HG03575 (cell line): ENCODE measurements around the gene DLGAP3.
"Not testable (repeated sequence)": the region's sequence is repeated elsewhere in the genome, so short reads cannot be mapped to it uniquely, and the experiment has no call there.

Experiments
- ATAC-seq: cut with Tn5 transposase; IDR thresholded peaks from one replicate; pipeline ENCODE4 v1.9.1; 2021; ENCODE audit not compliant: unreplicated experiment, insufficient number of reproducible peaks, low FRiP score; ENCODE audit errors: extremely low read depth

Gene DLGAP3

GRCh38 chr1:34929497-34929852 is at the start of gene DLGAP3:
Gene DLGAP3, minus strand, starts transcription at chr1:34929650. Its CDS starts 24,267 bp downstream, at chr1:34905383.
- ATAC-seq = no peak

GRCh38 chr1:34978921-34979320 is 49.5 kb upstream of the DLGAP3 start:
- no peak for ATAC-seq

DNA sequence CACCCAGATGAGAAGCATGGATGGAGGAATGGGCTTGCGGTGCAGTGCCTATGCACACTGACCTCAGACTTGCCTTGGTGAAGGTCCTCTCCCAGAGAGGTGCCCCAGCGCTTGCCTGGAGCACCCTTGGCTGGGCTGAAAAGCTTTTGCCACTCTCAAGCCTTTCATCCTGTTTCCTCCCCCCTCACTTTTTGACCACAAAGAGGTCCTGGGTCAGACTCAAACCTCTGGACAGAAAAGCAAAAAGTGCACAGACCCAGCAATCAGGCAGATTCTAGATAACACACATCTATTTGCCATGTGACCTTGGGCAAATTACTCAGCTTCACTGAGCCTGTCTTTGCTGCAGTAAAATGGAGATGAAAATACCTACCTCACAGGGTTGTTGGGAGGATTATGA is 48.4 kb upstream of the DLGAP3 start:
- no peak for ATAC-seq

GRCh38 chr1:34977210-34977471 is 47.7 kb upstream of the DLGAP3 start:
- no peak for ATAC-seq

DNA sequence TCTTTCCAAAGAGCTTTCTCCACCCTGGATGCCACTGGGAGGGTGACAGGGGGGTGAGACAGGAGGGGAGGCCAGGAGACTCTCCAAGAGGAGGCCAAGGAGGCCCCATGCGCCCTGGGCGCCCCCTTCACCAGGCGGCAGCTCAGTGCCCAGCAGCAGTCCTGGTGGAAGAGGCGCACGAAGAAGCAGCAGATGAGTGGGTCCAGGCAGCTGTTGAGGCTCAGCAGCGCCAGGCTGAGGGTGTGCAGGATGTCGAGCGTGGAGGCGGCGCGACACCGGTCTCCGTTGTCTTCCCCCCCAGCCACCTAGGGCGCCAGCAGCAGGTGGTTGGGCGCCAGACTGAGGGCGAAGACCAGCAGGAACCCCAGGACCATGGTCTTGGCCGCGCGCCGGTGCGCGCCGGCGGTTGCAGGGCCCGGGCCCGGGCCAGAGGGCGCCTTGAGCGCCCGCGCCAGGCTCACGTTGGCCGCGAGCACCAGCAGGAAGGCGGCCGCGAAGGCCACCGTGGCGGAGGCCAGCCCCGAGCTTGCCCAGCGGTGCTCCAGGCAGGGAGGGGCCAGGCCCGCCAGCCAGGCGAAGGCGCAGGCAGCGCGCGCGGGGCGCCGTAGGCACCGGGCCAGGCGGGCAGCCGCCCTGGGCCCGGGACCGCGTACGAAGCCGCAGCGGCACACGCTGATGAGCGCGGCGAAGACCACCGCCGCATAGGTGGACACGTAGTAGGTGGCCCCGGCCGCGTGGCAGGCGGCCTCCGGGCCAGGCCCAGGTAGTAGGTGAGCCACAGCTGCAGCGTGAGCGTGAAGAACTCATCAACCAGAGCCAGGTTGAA is 47.1 kb upstream of the DLGAP3 start:
- ATAC-seq = no peak

DNA sequence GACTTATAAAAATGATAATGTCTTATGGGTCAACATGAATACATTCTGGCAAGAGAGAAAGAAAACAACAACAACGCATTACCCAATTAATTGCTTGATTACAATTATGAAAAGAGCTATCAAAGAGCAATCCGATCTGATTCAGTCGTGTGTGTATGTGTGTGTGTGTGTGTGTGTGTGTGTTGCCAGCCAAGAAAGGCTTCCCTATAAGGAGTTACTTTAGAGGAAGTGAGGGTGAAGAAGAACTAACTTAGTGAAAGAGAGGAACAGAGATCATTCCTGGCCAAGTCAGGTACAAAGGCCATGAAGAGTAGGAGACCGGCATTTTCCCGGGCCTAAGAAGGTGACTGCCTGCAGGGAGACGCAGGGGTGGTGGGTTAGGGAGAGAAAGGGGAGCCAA is 46.3 kb upstream of the DLGAP3 start:
- no peak for ATAC-seq

- ATAC-seq = no peak
Observed at GRCh38 chr1:34975338-34975737, 45.9 kb upstream of the DLGAP3 start.

GRCh38 chr1:34974626-34975025 is 45.2 kb upstream of the DLGAP3 start:
- no peak for ATAC-seq

- ATAC-seq = no peak
Observed at GRCh38 chr1:34973326-34973725, 43.9 kb upstream of the DLGAP3 start.

DNA sequence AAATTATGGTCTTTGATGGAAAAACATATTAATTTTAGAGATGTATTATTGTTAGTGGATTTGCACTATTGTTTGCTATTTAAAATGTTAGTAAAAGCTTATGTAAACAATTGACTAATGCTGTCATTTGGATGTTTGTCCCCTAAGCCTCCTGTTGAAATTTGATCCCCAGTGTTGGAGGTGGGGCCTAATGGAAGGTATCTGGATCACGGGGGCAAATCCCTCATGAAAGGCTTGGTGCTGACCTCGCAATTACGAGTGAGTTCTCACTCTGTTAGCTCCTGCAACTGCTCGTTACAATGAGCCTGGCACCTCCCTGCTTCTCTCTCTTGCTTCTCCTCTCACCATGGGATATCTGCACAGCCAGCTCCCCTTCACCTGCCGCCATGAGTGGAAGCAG is 41.4 kb upstream of the DLGAP3 start:
- ATAC-seq = no peak

DNA sequence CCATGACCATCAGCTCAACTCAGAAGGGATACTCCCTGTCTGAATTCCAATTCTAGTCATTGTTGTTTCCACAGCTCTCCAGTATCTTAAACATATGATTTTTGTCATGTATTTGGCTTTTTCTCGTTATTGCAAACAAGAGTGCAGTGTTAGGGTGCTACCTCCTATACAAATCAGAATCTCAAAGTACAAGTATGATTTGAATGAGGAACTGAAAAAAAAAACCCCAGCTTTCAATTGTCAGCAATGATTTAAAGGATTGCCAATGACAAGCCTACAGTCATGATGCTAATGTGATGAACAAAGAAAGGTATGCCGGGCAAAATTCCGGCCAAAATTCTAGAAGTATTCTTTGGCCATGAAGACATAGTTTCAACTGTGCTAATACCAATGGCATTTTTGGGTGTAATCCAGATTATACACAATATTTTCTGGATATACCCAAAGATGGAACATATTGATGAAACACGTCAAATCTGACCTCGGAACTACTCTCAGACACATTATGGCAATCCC is 40.8 kb upstream of the DLGAP3 start:
- no peak for ATAC-seq

GRCh38 chr1:34968297-34968696 is 38.8 kb upstream of the DLGAP3 start:
- ATAC-seq = not testable (repeated sequence)

DNA sequence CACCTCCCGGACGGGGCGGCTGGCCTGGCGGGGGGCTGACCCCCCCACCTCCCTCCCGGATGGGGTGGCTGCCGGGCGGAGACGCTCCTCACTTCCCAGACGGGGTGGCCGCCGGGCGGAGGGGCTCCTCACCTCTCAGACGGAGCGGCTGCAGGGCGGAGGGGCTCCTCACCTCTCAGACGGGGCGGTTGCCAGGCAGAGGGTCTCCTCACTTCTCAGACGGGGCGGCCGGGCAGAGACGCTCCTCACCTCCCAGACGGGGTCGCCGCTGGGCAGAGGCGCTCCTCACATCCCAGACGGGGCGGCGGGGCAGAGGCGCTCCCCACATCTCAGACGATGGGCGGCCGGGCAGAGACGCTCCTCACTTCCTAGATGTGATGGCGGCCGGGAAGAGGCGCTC is 38.2 kb upstream of the DLGAP3 start:
- ATAC-seq = not testable (repeated sequence)

DNA sequence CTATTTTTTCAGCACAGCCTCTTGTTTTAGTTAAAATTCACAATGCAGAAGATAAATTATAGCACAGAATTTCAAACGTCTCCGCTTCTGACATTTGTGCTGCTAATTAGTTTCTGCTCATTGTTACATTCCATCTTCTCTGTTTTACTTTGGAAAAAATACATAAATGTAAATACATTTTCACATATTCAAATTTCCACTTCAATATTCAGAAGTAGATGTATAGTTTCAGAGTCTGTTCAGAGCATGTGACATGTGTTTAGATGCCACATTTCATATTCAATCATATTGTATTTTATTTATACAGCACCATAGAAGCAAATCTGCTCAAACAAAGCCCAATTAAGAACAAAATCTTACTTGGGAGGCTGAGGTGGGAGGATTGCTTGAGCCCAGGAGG is 36.1 kb upstream of the DLGAP3 start:
- ATAC-seq = no peak

- ATAC-seq = no peak
Observed at GRCh38 chr1:34950428-34950827, 21.0 kb upstream of the DLGAP3 start.

GRCh38 chr1:34948739-34949138 is 19.3 kb upstream of the DLGAP3 start:
- not testable (repeated sequence) for ATAC-seq

DNA sequence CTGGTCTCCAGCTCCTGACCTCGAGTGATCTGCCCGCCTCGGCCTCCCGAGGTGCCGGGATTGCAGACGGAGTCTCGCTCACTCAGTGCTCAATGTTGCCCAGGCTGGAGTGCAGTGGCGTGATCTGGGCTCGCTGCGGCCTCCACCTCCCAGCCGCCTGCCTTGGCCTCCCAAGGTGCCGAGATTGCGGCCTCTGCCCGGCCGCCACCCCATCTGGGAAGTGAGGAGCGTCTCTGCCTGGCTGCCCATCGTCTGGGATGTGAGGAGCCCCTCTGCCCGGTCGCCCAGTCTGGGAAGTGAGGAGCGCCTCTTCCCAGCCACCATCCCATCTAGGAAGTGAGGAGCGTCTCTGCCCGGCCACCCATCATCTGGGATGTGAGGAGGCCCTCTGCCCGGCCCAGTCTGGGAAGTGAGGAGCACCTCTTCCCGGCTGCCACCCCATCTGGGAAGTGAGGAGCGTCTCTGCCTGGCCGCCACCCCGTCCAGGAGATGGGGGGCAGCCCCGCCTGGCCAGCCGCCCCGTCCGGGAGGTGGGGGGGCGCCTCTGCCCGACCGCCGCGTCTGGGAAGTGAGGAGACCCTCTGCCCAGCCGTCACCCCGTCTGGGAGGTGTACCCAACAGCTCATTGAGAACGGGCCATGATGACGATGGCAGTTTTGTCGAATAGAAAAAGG is 18.3 kb upstream of the DLGAP3 start:
- ATAC-seq = not testable (repeated sequence)

- no peak for ATAC-seq
Observed at GRCh38 chr1:34946211-34946610, 16.8 kb upstream of the DLGAP3 start.

DNA sequence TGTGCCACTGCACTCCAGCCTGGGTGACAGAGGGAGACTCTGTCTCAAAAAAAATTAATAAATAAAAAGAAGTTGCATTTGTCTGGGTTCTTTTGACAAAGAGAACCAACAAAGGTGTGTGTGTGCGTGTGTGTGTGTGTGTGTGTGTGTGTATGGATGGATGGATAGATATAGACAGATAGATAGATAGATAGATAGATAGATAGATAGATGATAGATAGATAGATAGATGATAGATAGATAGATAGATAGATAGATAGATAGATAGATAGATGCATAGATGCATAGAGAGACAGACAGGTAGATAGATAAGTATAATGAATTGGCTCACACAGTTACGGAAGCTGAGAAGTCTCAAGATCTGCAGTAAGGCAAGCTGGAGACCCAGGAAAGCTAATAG is 12.3 kb upstream of the DLGAP3 start:
- ATAC-seq = not testable (repeated sequence)

DNA sequence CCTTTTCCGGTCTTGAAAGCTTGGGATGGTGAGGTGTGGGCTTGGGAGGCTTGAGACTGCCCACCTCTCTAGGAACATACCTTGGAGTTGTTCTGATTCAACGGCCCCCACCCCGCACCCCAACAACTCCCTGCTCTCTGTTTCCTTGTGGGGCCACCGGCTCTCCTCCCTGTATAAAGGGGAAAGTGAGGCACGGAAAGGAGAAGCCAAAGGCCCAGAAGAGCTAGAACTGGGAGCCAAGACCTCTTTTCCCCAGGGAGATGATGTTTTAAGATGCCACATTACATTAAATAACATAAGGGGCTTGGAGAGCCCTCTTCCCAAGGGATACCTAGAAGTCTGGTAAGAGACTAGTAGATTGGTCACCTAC is 1.2 kb upstream of the DLGAP3 start:
- no peak for ATAC-seq
